ENCODE measurements around the gene HLTF. TPM values are rescaled to one million over a fixed set of nuclear protein-coding genes. Genes with fewer than 3 reads are reported as not detected.

Gene HLTF
- total RNA-seq, 6 experiments from 2014 or later = 10.5 to 14.6 (median 12.3) TPM

DNA sequence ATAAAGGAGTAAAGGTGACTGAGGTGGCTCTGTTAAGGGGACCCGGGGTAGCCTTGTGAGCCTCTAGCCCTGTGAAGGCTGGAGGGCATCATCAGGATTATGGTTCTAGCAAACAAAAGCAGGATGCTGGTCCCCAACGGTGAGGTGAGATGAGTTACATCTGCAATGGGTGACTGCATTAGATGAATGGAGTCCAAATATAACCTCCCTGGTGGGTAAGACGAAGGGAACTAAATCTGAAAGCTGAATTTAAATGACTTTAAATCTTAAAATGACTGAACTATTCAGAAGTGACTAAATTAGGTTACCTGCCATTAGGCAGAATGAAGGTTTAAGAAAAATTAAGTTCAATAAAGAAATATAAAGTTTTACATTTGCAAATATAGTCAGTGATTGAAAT, 4.6 kb upstream of the HLTF start:
- Histone ChIP-seq H3K4me1 (no peaks in the 10 kb centered on the region), H3K27me3 (no peaks in the 10 kb centered on the region), H3K4me3 (no peak overlapping the region), H3K27ac (no peak overlapping the region), H3K36me3 (no peaks in the 10 kb centered on the region), H3K9me3 (no peaks in the 10 kb centered on the region)
- WGBS (ENCODE audit: insufficient coverage, low coverage, low lambda C conversion rate, missing lambda C conversion rate) = 81% methylated on average over 3 of the region's 3 CpGs
- intact Hi-C loops (cut with DNase I) = no loop called here
- no peak for TF ChIP-seq POLR2A (IDR thresholded peaks at IDR 0.05)
- TF ChIP-seq, protein P1, sequence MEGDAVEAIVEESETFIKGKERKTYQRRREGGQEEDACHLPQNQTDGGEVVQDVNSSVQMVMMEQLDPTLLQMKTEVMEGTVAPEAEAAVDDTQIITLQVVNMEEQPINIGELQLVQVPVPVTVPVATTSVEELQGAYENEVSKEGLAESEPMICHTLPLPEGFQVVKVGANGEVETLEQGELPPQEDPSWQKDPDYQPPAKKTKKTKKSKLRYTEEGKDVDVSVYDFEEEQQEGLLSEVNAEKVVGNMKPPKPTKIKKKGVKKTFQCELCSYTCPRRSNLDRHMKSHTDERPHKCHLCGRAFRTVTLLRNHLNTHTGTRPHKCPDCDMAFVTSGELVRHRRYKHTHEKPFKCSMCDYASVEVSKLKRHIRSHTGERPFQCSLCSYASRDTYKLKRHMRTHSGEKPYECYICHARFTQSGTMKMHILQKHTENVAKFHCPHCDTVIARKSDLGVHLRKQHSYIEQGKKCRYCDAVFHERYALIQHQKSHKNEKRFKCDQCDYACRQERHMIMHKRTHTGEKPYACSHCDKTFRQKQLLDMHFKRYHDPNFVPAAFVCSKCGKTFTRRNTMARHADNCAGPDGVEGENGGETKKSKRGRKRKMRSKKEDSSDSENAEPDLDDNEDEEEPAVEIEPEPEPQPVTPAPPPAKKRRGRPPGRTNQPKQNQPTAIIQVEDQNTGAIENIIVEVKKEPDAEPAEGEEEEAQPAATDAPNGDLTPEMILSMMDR (IDR thresholded peaks at IDR 0.05) = no peak
- ATAC-seq = no peak
- no peak for DNase-seq

GRCh38 chr3:149090461-149090860, 4.1 kb upstream of the HLTF start:
- Histone ChIP-seq H3K27me3 (no peaks in the 10 kb centered on the region), H3K27ac (no peak overlapping the region), H3K9me3 (no peaks in the 10 kb centered on the region), H3K4me1 (peaks cover 0 to 1% (median 0%) of the 10 kb centered on the region in 4 donors), H3K4me3 (no peak overlapping the region), H3K36me3 (no peaks in the 10 kb centered on the region)
- DNase-seq (no peak), ATAC-seq (no peak)
- 90% methylated on average over 1 of the region's 1 CpG for WGBS (ENCODE audit: insufficient coverage, low coverage, low lambda C conversion rate, missing lambda C conversion rate)
- TF ChIP-seq, protein P1 (IDR thresholded peaks at IDR 0.05) = no peak
- TF ChIP-seq POLR2A (IDR thresholded peaks at IDR 0.05) = no peak
- intact Hi-C loops (cut with DNase I) = no loop called here

- no peak for DNase-seq
- no peak for ATAC-seq
- intact Hi-C loops (cut with DNase I) = no loop called here
- 60% methylated on average over 3 of the region's 3 CpGs for WGBS (ENCODE audit: insufficient coverage, low coverage, low lambda C conversion rate, missing lambda C conversion rate)
- no peaks in the 10 kb centered on the region for H3K9me3 ChIP-seq
- peaks cover 0 to 8% (median 0%) of the 10 kb centered on the region in 4 donors for H3K4me1 ChIP-seq
- TF ChIP-seq, protein P1 (IDR thresholded peaks at IDR 0.05) = no peak
- TF ChIP-seq POLR2A (IDR thresholded peaks at IDR 0.05) = no peak
- no peak overlapping the region for H3K27ac ChIP-seq
- no peaks in the 10 kb centered on the region for H3K36me3 ChIP-seq
- no peaks in the 10 kb centered on the region for H3K27me3 ChIP-seq
- no peak overlapping the region for H3K4me3 ChIP-seq
These were observed 3.1 kb upstream of the HLTF start for GRCh38 chr3:149089395-149089794.

DNA sequence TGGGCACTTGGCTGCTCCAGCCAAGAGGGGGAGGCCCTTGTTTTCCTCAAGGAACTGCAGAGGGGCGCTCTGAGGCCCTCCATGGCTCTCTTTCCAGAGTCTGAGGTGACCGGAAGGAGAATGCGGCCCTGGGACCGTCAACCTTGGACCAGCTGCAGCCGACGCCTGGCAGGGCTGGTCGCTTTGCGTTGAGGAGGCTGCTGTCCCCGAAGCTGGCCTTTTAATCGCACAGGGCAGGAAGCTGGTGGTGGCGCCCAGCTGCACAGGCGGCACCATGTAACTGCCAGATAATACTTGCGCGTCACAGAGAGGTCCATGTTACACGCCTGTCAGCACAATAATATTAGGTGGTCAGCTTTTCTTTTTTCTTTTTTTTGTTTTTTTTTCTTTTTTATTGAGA, 875 bp upstream of the HLTF start:
- no peak for TF ChIP-seq POLR2A (IDR thresholded peaks at IDR 0.05)
- TF ChIP-seq, protein P1 (IDR thresholded peaks at IDR 0.05) = no peak
- 98% methylated on average over 6 of the region's 15 CpGs for WGBS (ENCODE audit: insufficient coverage, low coverage, low lambda C conversion rate, missing lambda C conversion rate)
- H3K36me3 ChIP-seq = no peaks in the 10 kb centered on the region
- DNase-seq (no peak), ATAC-seq (no peak)
- no peaks in the 10 kb centered on the region for H3K9me3 ChIP-seq
- intact Hi-C loops (cut with DNase I) = no loop called here
- H3K27ac ChIP-seq = no peak overlapping the region
- peaks cover 0 to 8% (median 0%) of the 10 kb centered on the region in 4 donors for H3K4me1 ChIP-seq
- H3K27me3 ChIP-seq = no peaks in the 10 kb centered on the region
- H3K4me3 ChIP-seq = no peak overlapping the region

DNA sequence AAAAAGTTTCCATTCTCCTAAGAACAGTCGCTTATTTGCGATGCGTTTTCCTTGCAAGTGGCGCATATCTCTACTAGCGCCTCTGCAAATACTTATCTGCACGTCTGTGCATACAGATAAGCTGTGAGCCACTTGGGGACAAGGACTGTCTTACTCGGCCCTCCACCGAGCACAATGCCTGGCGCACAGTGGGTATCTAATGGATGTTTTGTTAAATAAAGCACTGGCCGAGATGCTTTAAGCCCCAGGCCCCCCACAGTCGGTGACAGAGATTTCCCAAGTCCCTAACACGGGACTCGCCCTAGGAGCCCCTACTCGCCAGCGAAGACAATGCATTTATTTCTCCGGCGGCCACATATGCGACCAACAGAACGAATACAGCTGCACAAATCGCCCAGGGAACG, 503 bp downstream of the HLTF start:
- H3K9me3 ChIP-seq = no peaks in the 10 kb centered on the region

More for the DNA sequence above, 503 bp downstream of the HLTF start:
- no peak for DNase-seq
- Histone ChIP-seq H3K27me3 (no peaks in the 10 kb centered on the region), H3K4me3 (peak overlapping the region; percentile 64 to 73 (median 68)), H3K4me1 (peaks cover 0 to 8% (median 0%) of the 10 kb centered on the region in 4 donors), H3K27ac (peak overlapping the region; percentile 15 to 40 (median 32)), H3K36me3 (no peaks in the 10 kb centered on the region)
- WGBS (ENCODE audit: insufficient coverage, low coverage, low lambda C conversion rate, missing lambda C conversion rate) = 0% methylated on average over 11 of the region's 21 CpGs
- TF ChIP-seq, protein P1 (IDR thresholded peaks at IDR 0.05) = no peak
- no peak for TF ChIP-seq POLR2A (IDR thresholded peaks at IDR 0.05)
- ATAC-seq = peak; percentile 46 to 59 (median 56)
- intact Hi-C loops (cut with DNase I) = no loop called here

Measured in right lobe of liver (tissue), 6 donors.